OCI-LY1 (cell line): ENCODE data around the gene GPAM.

ENCODE experiments used
- H2AFZ ChIP-seq: fragments of 200-600 bp; sonication (generic), shearing (Covaris generic); 2 replicates; pipeline ENCODE4 v1.6.0; 2014; ENCODE audit warnings: antibody characterized with exemption, mild to moderate bottlenecking, low read length
- H3F3A ChIP-seq: fragments of 200-600 bp; sonication (generic), shearing (Covaris generic); 2 replicates; pipeline ENCODE4 v1.6.0; 2014; ENCODE audit warnings: mild to moderate bottlenecking, antibody characterized with exemption, low read length, moderate library complexity; ENCODE audit not compliant: insufficient read depth
- H3K27ac ChIP-seq: fragments of 200-600 bp; sonication (generic); 2 replicates; pipeline ENCODE4 v1.5.1; 2014; ENCODE audit warnings: low read length, mixed run types, mild to moderate bottlenecking, low read depth; ENCODE audit not compliant: poor library complexity, severe bottlenecking
- H3K27me3 ChIP-seq: fragments of 200-600 bp; sonication (generic); 2 replicates; pipeline ENCODE4 v1.6.0; 2014; ENCODE audit warnings: antibody characterized with exemption, mild to moderate bottlenecking, low read length, moderate library complexity; ENCODE audit not compliant: insufficient read depth
- H3K36me3 ChIP-seq: fragments of 200-600 bp; sonication (generic); 2 replicates; pipeline ENCODE4 v1.6.1; 2014; ENCODE audit warnings: mild to moderate bottlenecking, antibody characterized with exemption, low read length, moderate library complexity, mixed read lengths; ENCODE audit not compliant: insufficient read depth
- H3K4me1 ChIP-seq: fragments of 200-600 bp; sonication (generic); 2 replicates; pipeline ENCODE4 v1.5.1; 2014; ENCODE audit warnings: mild to moderate bottlenecking, low read length, moderate library complexity; ENCODE audit not compliant: insufficient read depth, severe bottlenecking
- H3K4me2 ChIP-seq: fragments of 200-600 bp; sonication (generic), shearing (Covaris generic); 2 replicates; pipeline ENCODE4 v1.6.1; 2014; ENCODE audit warnings: low read length
- H3K4me3 ChIP-seq: fragments of 200-600 bp; sonication (generic); 2 replicates; pipeline ENCODE4 v1.5.1; 2014; ENCODE audit warnings: low read length, low read depth, mild to moderate bottlenecking, mixed read lengths; ENCODE audit not compliant: poor library complexity, severe bottlenecking
- H3K79me2 ChIP-seq: fragments of 200-600 bp; shearing (Covaris generic); 2 replicates; pipeline ENCODE4 v1.6.1; 2016; ENCODE audit warnings: mixed run types, low read length, mixed read lengths; ENCODE audit not compliant: insufficient read depth
- H3K9ac ChIP-seq: fragments of 200-600 bp; sonication (generic), shearing (Covaris generic); 2 replicates; pipeline ENCODE4 v1.6.1; 2014; ENCODE audit warnings: mild to moderate bottlenecking, low read length, mixed read lengths
- H3K9me2 ChIP-seq: fragments of 200-600 bp; sonication (generic), shearing (Covaris generic); 2 replicates; pipeline ENCODE4 v1.6.1; 2014; ENCODE audit warnings: low read depth, mild to moderate bottlenecking, low read length, mixed read lengths
- H3K9me3 ChIP-seq: fragments of 200-600 bp; shearing (Covaris generic); 2 replicates; pipeline ENCODE4 v1.6.1; 2014; ENCODE audit warnings: low read length, mixed read lengths
- H4K20me1 ChIP-seq: fragments of 200-600 bp; sonication (generic), shearing (Covaris generic); 2 replicates; pipeline ENCODE4 v1.6.0; 2016; ENCODE audit warnings: mild to moderate bottlenecking, low read length; ENCODE audit not compliant: insufficient read depth
- EZH2 ChIP-seq: fragments of 200-600 bp; sonication (generic), shearing (Covaris generic); IDR thresholded peaks from 2 replicates; pipeline ENCODE4 v1.8.0; 2017; ENCODE audit warnings: borderline replicate concordance, mixed run types, mild to moderate bottlenecking, antibody characterized with exemption, low read length, moderate library complexity, mixed read lengths
- TF ChIP-seq, protein P1 (sequence below): fragments of 200-600 bp; sonication (generic), shearing (Covaris generic); IDR thresholded peaks from 2 replicates; pipeline ENCODE4 v1.5.1; 2017; ENCODE audit warnings: mild to moderate bottlenecking, antibody characterized with exemption, low read length, moderate library complexity, mixed read lengths

Gene GPAM

DNA sequence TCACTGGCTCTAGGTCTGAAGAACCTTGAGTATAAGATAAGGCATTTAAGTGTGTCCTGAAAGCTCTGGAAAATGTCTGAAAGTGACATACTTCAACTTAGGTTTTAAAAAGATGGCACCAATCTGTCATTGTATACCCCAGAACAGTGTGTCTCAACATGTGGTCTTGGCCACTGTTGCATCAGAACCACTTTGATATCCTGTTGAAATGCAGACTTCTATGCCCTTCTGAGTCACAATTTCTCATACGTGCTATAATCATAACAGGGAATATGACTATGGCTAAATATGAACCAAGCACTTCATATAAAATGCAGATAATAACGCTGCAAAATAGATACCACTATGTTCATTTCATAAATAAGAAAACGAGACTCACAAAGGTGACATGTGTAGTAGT is 38.0 kb upstream of the GPAM start:
- Histone ChIP-seq H3K36me3 (no peaks in the 10 kb centered on the region), H3K9me3 (peaks cover 4% of the 10 kb centered on the region; the same call in 1 of the 2 replicates), H3K79me2 (no peaks in the 10 kb centered on the region), H3K27ac (no peak overlapping the region), H3K27me3 (no peaks in the 10 kb centered on the region), H3K9ac (no peak overlapping the region), H3F3A (no peaks in the 10 kb centered on the region), H3K4me3 (no peak overlapping the region), H3K4me1 (no peaks in the 10 kb centered on the region), H4K20me1 (no peaks in the 10 kb centered on the region), H3K9me2 (no peaks in the 10 kb centered on the region), H2AFZ (no peak overlapping the region), H3K4me2 (no peak overlapping the region)
- no peak for TF ChIP-seq EZH2
- TF ChIP-seq, protein P1, sequence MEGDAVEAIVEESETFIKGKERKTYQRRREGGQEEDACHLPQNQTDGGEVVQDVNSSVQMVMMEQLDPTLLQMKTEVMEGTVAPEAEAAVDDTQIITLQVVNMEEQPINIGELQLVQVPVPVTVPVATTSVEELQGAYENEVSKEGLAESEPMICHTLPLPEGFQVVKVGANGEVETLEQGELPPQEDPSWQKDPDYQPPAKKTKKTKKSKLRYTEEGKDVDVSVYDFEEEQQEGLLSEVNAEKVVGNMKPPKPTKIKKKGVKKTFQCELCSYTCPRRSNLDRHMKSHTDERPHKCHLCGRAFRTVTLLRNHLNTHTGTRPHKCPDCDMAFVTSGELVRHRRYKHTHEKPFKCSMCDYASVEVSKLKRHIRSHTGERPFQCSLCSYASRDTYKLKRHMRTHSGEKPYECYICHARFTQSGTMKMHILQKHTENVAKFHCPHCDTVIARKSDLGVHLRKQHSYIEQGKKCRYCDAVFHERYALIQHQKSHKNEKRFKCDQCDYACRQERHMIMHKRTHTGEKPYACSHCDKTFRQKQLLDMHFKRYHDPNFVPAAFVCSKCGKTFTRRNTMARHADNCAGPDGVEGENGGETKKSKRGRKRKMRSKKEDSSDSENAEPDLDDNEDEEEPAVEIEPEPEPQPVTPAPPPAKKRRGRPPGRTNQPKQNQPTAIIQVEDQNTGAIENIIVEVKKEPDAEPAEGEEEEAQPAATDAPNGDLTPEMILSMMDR, result no peak

DNA sequence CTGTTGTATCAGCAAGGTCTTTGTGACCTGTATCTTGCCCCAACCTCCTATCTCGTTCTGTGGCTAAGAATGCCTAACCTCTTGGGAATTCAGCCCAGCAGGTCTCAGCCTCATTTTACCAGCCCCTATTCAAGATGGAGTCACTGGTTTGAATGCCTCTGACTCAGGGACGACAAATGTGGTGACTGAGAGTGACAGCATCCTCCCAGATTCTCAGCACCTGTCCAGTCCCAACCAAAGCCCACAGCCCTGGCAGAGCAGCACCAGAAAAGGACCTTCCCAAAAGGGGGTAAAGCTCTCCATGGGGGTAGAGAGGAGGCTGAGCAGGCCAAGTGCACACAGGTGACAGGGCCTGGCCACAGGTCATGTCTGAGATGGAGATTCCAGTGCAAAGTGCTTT is 35.4 kb upstream of the GPAM start:
- H3K27ac ChIP-seq, result no peak overlapping the region
- no peaks in the 10 kb centered on the region for H3K9me2 ChIP-seq
- no peak overlapping the region for H3K9ac ChIP-seq
- no peaks in the 10 kb centered on the region for H4K20me1 ChIP-seq
- H3K27me3 ChIP-seq, result peaks cover under 1% of the 10 kb centered on the region; the same call in 1 of the 2 replicates
- H3K4me3 ChIP-seq, result no peak overlapping the region
- H2AFZ ChIP-seq, result no peak overlapping the region
- H3K4me1 ChIP-seq, result no peaks in the 10 kb centered on the region
- peaks cover 4% of the 10 kb centered on the region; the same call in 1 of the 2 replicates for H3K9me3 ChIP-seq
- no peaks in the 10 kb centered on the region for H3K36me3 ChIP-seq
- no peaks in the 10 kb centered on the region for H3F3A ChIP-seq
- no peak overlapping the region for H3K4me2 ChIP-seq
- TF ChIP-seq EZH2, result no peak
- TF ChIP-seq, protein P1, result no peak
- no peaks in the 10 kb centered on the region for H3K79me2 ChIP-seq

DNA sequence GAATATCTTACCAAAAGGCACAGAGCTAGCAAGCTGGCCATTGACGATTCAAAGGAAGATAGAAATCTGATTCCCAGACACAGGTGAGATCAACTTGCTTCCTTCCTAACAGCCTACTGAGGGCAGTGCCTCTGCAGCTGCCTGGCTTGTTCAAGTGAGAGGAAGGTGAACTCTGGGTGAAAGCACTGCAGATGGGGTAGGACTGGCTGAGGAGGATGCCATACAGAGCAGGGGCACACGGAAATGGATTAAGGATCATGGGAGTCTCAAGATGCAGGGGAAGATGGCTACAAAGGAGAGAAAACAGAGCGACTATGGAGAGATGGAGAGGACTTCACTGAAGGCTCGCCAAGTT is 34.4 kb upstream of the GPAM start:
- no peak overlapping the region for H3K4me3 ChIP-seq
- H3K9me3 ChIP-seq, result peaks cover 4% of the 10 kb centered on the region; the same call in 1 of the 2 replicates
- no peak overlapping the region for H2AFZ ChIP-seq
- no peaks in the 10 kb centered on the region for H3F3A ChIP-seq
- no peak for TF ChIP-seq EZH2
- TF ChIP-seq, protein P1, result no peak
- no peaks in the 10 kb centered on the region for H3K9me2 ChIP-seq
- no peak overlapping the region for H3K27ac ChIP-seq
- H3K4me2 ChIP-seq, result no peak overlapping the region
- no peaks in the 10 kb centered on the region for H3K36me3 ChIP-seq
- no peak overlapping the region for H3K9ac ChIP-seq
- H4K20me1 ChIP-seq, result no peaks in the 10 kb centered on the region
- peaks cover 4% of the 10 kb centered on the region; the same call in 1 of the 2 replicates for H3K27me3 ChIP-seq
- no peaks in the 10 kb centered on the region for H3K4me1 ChIP-seq
- H3K79me2 ChIP-seq, result no peaks in the 10 kb centered on the region
